Chondrocyte (in vitro differentiated cells): ENCODE measurements around the gene APOA1. TPM values are rescaled to one million over a fixed set of nuclear protein-coding genes. Genes with fewer than 3 reads are reported as not detected.

Experiments
- DNase-seq: peaks from one replicate; pipeline ENCODE4 v3.0.0; 2021; ENCODE audit warnings: mixed read lengths, low spot score
- H3K27ac Mint-ChIP-seq: one replicate; pipeline ENCODE4 v1.8.0; 2021; ENCODE audit warnings: mild to moderate bottlenecking, moderate library complexity, mixed read lengths; ENCODE audit not compliant: unreplicated experiment
- H3K27me3 Mint-ChIP-seq: 2 replicates; pipeline ENCODE4 v1.8.0; 2021; ENCODE audit warnings: low read depth, mixed read lengths
- H3K36me3 Mint-ChIP-seq: 2 replicates; pipeline ENCODE4 v1.8.0; 2021; ENCODE audit warnings: low read depth, mixed read lengths
- H3K4me1 Mint-ChIP-seq: 2 replicates; pipeline ENCODE4 v1.8.0; 2021; ENCODE audit warnings: low read depth, mild to moderate bottlenecking, mixed read lengths
- H3K4me3 Mint-ChIP-seq: one replicate; pipeline ENCODE4 v1.8.0; 2021; ENCODE audit warnings: mild to moderate bottlenecking, moderate library complexity, mixed read lengths; ENCODE audit not compliant: unreplicated experiment
- H3K9me3 Mint-ChIP-seq: 2 replicates; pipeline ENCODE4 v1.8.0; 2021; ENCODE audit warnings: low read depth, mixed read lengths
- CTCF ChIP-seq: fragments of 200-600 bp; sonication (generic); IDR thresholded peaks from 2 replicates; pipeline ENCODE4 v1.5.0; 2021; ENCODE audit warnings: antibody characterized with exemption, mild to moderate bottlenecking, moderate library complexity
- total RNA-seq: library from RNA; stranded (reverse); gene quantifications from 3 replicates; pipeline ENCODE4 v1.2.1, GENCODE V29; 2021

Gene APOA1
- total RNA-seq, 1 donor from 2014 or later: not detected

- Mint-ChIP-seq H3K27ac (peak overlapping the region; percentile 9), H3K36me3 (no peaks in the 10 kb centered on the region), H3K27me3 (no peaks in the 10 kb centered on the region), H3K4me1 (peaks cover 13% of the 10 kb centered on the region), H3K4me3 (no peak overlapping the region), H3K9me3 (no peaks in the 10 kb centered on the region)
- DNase-seq: no peak
- TF ChIP-seq CTCF: no peak
Observed at GRCh38 chr11:116828632-116829524, 8.5 kb downstream of the APOA1 start.

- no peak for TF ChIP-seq CTCF
- H3K4me3 Mint-ChIP-seq: no peak overlapping the region
Observed at GRCh38 chr11:116827461-116827860, 10.0 kb downstream of the APOA1 start.

GRCh38 chr11:116826751-116827431 lies 10.5 kb downstream of the APOA1 start:
- Mint-ChIP-seq H3K36me3 (no peaks in the 10 kb centered on the region), H3K9me3 (no peaks in the 10 kb centered on the region), H3K4me1 (peaks cover 13% of the 10 kb centered on the region), H3K27ac (no peak overlapping the region), H3K27me3 (no peaks in the 10 kb centered on the region), H3K4me3 (no peak overlapping the region)
- no peak for DNase-seq
- no peak for TF ChIP-seq CTCF

More at GRCh38 chr11:116827461-116827860, 10.0 kb downstream of the APOA1 start:
- H3K9me3 Mint-ChIP-seq: no peaks in the 10 kb centered on the region
- DNase-seq: no peak
- no peaks in the 10 kb centered on the region for H3K27me3 Mint-ChIP-seq
- peaks cover 13% of the 10 kb centered on the region for H3K4me1 Mint-ChIP-seq
- no peak overlapping the region for H3K27ac Mint-ChIP-seq
- no peaks in the 10 kb centered on the region for H3K36me3 Mint-ChIP-seq

- Mint-ChIP-seq H3K4me1 (peaks cover 13% of the 10 kb centered on the region), H3K27ac (no peak overlapping the region)
Observed at GRCh38 chr11:116825854-116826750, 11.3 kb downstream of the APOA1 start.

More at GRCh38 chr11:116825854-116826750, 11.3 kb downstream of the APOA1 start:
- DNase-seq: no peak
- Mint-ChIP-seq H3K4me3 (no peak overlapping the region), H3K36me3 (no peaks in the 10 kb centered on the region), H3K27me3 (no peaks in the 10 kb centered on the region), H3K9me3 (no peaks in the 10 kb centered on the region)
- TF ChIP-seq CTCF: no peak
